H9 (cell line): ENCODE results near the gene ASPM. TPM values are rescaled to one million over a fixed set of nuclear protein-coding genes. Genes with fewer than 3 reads are reported as not detected.

ENCODE experiments used
- DNase-seq: peaks from one replicate; pipeline ENCODE4 v3.0.0-alpha.2; 2017
- H2AFZ ChIP-seq: one replicate; pipeline ENCODE4 v1.6.1; 2013; ENCODE audit warnings: mild to moderate bottlenecking, low read length, control low read depth, moderate library complexity
- H2AK5ac ChIP-seq: 2 replicates; pipeline ENCODE4 v1.6.1; 2013; ENCODE audit warnings: low read length, control low read depth, mixed read lengths; ENCODE audit not compliant: insufficient read length
- H2BK120ac ChIP-seq: one replicate; pipeline ENCODE4 v1.6.1; 2013; ENCODE audit warnings: low read depth, mild to moderate bottlenecking, low read length, control low read depth, inconsistent platforms; ENCODE audit not compliant: poor library complexity, severe bottlenecking
- H2BK12ac ChIP-seq: 2 replicates; pipeline ENCODE4 v1.6.1; 2013; ENCODE audit warnings: low read length, control low read depth, mixed read lengths, low read depth; ENCODE audit not compliant: insufficient read length
- H2BK15ac ChIP-seq: 2 replicates; pipeline ENCODE4 v1.6.1; 2013; ENCODE audit warnings: low read depth, low read length, control low read depth
- H2BK20ac ChIP-seq: one replicate; pipeline ENCODE4 v1.6.1; 2013; ENCODE audit warnings: low read depth, mild to moderate bottlenecking, low read length, control low read depth, inconsistent platforms; ENCODE audit not compliant: poor library complexity, severe bottlenecking
- H2BK5ac ChIP-seq: 2 replicates; pipeline ENCODE4 v1.6.1; 2013; ENCODE audit warnings: low read length, control low read depth, mixed read lengths; ENCODE audit not compliant: insufficient read length
- H3K14ac ChIP-seq: 2 replicates; pipeline ENCODE4 v1.6.1; 2013; ENCODE audit warnings: low read length, control low read depth; ENCODE audit not compliant: insufficient read depth
- H3K18ac ChIP-seq: 2 replicates; pipeline ENCODE4 v1.6.1; 2013; ENCODE audit warnings: low read depth, mild to moderate bottlenecking, mixed read lengths, low read length, control low read depth; ENCODE audit not compliant: insufficient read length
- H3K23ac ChIP-seq: 2 replicates; pipeline ENCODE4 v1.6.1; 2013; ENCODE audit warnings: low read length, control low read depth, mixed read lengths, low read depth; ENCODE audit not compliant: insufficient read length
- H3K23me2 ChIP-seq: 2 replicates; pipeline ENCODE4 v1.6.1; 2013; ENCODE audit warnings: low read depth, mild to moderate bottlenecking, mixed read lengths, low read length, control low read depth; ENCODE audit not compliant: insufficient read length, poor library complexity, severe bottlenecking
- H3K27ac ChIP-seq: 2 replicates; pipeline ENCODE4 v1.5.1; 2013; ENCODE audit warnings: low read length, control low read depth, mixed read lengths, low read depth; ENCODE audit not compliant: insufficient read length
- H3K27me3 ChIP-seq: 2 replicates; pipeline ENCODE4 v1.6.1; 2013; ENCODE audit warnings: low read length, control low read depth, inconsistent platforms; ENCODE audit not compliant: insufficient read depth
- H3K4ac ChIP-seq: 2 replicates; pipeline ENCODE4 v1.6.1; 2013; ENCODE audit warnings: low read depth, mild to moderate bottlenecking, control low read depth, inconsistent platforms, low read length, moderate library complexity
- H3K4me1 ChIP-seq: 2 replicates; pipeline ENCODE4 v1.6.1; 2013; ENCODE audit warnings: low read length, control low read depth, inconsistent platforms; ENCODE audit not compliant: insufficient read depth
- H3K4me2 ChIP-seq: 2 replicates; pipeline ENCODE4 v1.6.1; 2013; ENCODE audit warnings: low read length, control low read depth, mixed read lengths; ENCODE audit not compliant: insufficient read length, insufficient read depth
- H3K56ac ChIP-seq: 2 replicates; pipeline ENCODE4 v1.6.1; 2013; ENCODE audit warnings: low read depth, mild to moderate bottlenecking, mixed read lengths, low read length, control low read depth; ENCODE audit not compliant: insufficient read length
- H3K79me1 ChIP-seq: 2 replicates; pipeline ENCODE4 v1.6.1; 2013; ENCODE audit warnings: low read depth, mild to moderate bottlenecking, moderate library complexity, low read length, control low read depth, inconsistent platforms; ENCODE audit not compliant: insufficient read depth, poor library complexity, severe bottlenecking
- H3K79me2 ChIP-seq: 2 replicates; pipeline ENCODE4 v1.6.1; 2013; ENCODE audit warnings: low read length, control low read depth, inconsistent platforms; ENCODE audit not compliant: insufficient read depth
- H3K9ac ChIP-seq: 2 replicates; pipeline ENCODE4 v1.6.1; 2013; ENCODE audit warnings: low read length, control low read depth, mixed read lengths; ENCODE audit not compliant: insufficient read length; ENCODE audit errors: extremely low read depth
- H3K9me3 ChIP-seq: one replicate; pipeline ENCODE4 v1.6.1; 2013; ENCODE audit warnings: low read depth, low read length, inconsistent platforms; ENCODE audit not compliant: control insufficient read depth
- H3T11ph ChIP-seq: one replicate; pipeline ENCODE4 v1.6.1; 2013; ENCODE audit warnings: mild to moderate bottlenecking, low read length, control low read depth, inconsistent platforms
- H4K20me1 ChIP-seq: one replicate; pipeline ENCODE4 v1.6.1; 2013; ENCODE audit not compliant: control insufficient read depth, insufficient read length, insufficient read depth
- H4K5ac ChIP-seq: 2 replicates; pipeline ENCODE4 v1.6.1; 2013; ENCODE audit warnings: low read depth, mild to moderate bottlenecking, mixed read lengths, low read length, control low read depth; ENCODE audit not compliant: insufficient read length
- H4K8ac ChIP-seq: replicated peaks from 2 replicates; pipeline ENCODE4 v1.6.1; 2013; ENCODE audit warnings: low read length, control low read depth, mixed read lengths, low read depth; ENCODE audit not compliant: insufficient read length
- H4K91ac ChIP-seq: 2 replicates; pipeline ENCODE4 v1.6.1; 2013; ENCODE audit warnings: low read depth, mild to moderate bottlenecking, moderate library complexity, mixed read lengths, low read length, control low read depth; ENCODE audit not compliant: insufficient read length
- H3K27ac Mint-ChIP-seq, 3 experiments: 2 replicates in 2 of 3; 3 replicates in 1 of 3; pipeline ENCODE4 v1.8.0; 2020 to 2021; ENCODE audit warnings: mixed read lengths in 3 of 3, mild to moderate bottlenecking in 1 of 3, moderate library complexity in 1 of 3
- H3K27me3 Mint-ChIP-seq: 2 replicates; pipeline ENCODE4 v1.8.0; 2021; ENCODE audit warnings: low read depth, mild to moderate bottlenecking, moderate library complexity, mixed read lengths
- H3K36me3 Mint-ChIP-seq, 3 experiments: 2 replicates in 2 of 3; 3 replicates in 1 of 3; pipeline ENCODE4 v1.8.0; 2020 to 2021; ENCODE audit warnings: low read depth in 3 of 3, mixed read lengths in 3 of 3; ENCODE audit not compliant: insufficient read depth in 1 of 3
- H3K4me1 Mint-ChIP-seq, 2 experiments: 2 replicates each; pipeline ENCODE4 v1.8.0; 2020; ENCODE audit warnings: mixed read lengths in 2 of 2
- H3K4me3 Mint-ChIP-seq, 2 experiments: 2 replicates in 1 of 2; 3 replicates in 1 of 2; pipeline ENCODE4 v1.8.0; 2020 to 2021; ENCODE audit warnings: mild to moderate bottlenecking in 2 of 2, mixed read lengths in 2 of 2, moderate library complexity in 1 of 2
- H3K9me3 Mint-ChIP-seq, 2 experiments: 2 replicates in 1 of 2; 3 replicates in 1 of 2; pipeline ENCODE4 v1.8.0; 2020; ENCODE audit warnings: mild to moderate bottlenecking in 2 of 2, mixed read lengths in 2 of 2, moderate library complexity in 1 of 2
- CTCF ChIP-seq: fragments of 200-600 bp; sonication (generic); conservative IDR thresholded peaks from 3 replicates; pipeline ENCODE4 v1.8.0; 2021; ENCODE audit warnings: antibody characterized with exemption, mild to moderate bottlenecking
- WGBS: extraction: QIAGEN DNeasy Blood & Tissue Kit; methylation state at CpG from one replicate; pipeline ENCODE4 v1.1.7; 2013; ENCODE audit warnings: missing lambda C conversion rate, low lambda C conversion rate, mixed read lengths; ENCODE audit not compliant: insufficient read length; ENCODE audit errors: extremely low coverage; 5-methylcytosine and 5-hydroxymethylcytosine counted together
- total RNA-seq: library from RNA; stranded (reverse); gene quantifications from 2 replicates; pipeline ENCODE4 v1.2.1, GENCODE V29; 2021

Gene ASPM
- total RNA-seq, 1 experiment from 2014 or later, result 34.9 TPM

GRCh38 chr1:197141575-197141974 is 4.9 kb downstream of the ASPM start:
- no peak overlapping the region for H2BK120ac ChIP-seq
- Mint-ChIP-seq H3K9me3 (0 out of 5 replicates have a peak, but pooled peaks cover 0 to 2% of the 10 kb centered on the region in 2 experiments), H3K4me3 (no peak overlapping the region), H3K27ac (peak overlapping the region in 1 of 3 experiments; percentile 94; a peak in 2 of 7 replicates), H3K27me3 (no peaks in the 10 kb centered on the region), H3K4me1 (peaks cover 18 to 22% of the 10 kb centered on the region in 2 experiments), H3K36me3 (peaks cover 14 to 47% (median 42%) of the 10 kb centered on the region in 3 experiments; a peak in 6 of 7 replicates)
- no peak overlapping the region for H2BK5ac ChIP-seq
- no peak overlapping the region for H3K9ac ChIP-seq
- no peak overlapping the region for H3K23ac ChIP-seq
- H2AK5ac ChIP-seq, result no peak overlapping the region
- no peak for DNase-seq
- H2BK20ac ChIP-seq, result no peak overlapping the region
- H3K9me3 ChIP-seq, result no peaks in the 10 kb centered on the region
- H2BK12ac ChIP-seq, result no peak overlapping the region
- H3K79me2 ChIP-seq, result peaks cover 8% of the 10 kb centered on the region; the same call in 1 of the 2 replicates
- no peaks in the 10 kb centered on the region for H3K4me1 ChIP-seq
- no CpG with 5 or more reads among the region's 1 CpG for WGBS
- H3K18ac ChIP-seq, result no peak overlapping the region
- no peak overlapping the region for H3K4me2 ChIP-seq
- no peaks in the 10 kb centered on the region for H3K23me2 ChIP-seq
- no peak overlapping the region for H2AFZ ChIP-seq
- H3K27me3 ChIP-seq, result no peaks in the 10 kb centered on the region
- no peak overlapping the region for H3K14ac ChIP-seq
- no peak overlapping the region for H3K27ac ChIP-seq
- H4K5ac ChIP-seq, result no peak overlapping the region
- H3K4ac ChIP-seq, result no peak overlapping the region
- H4K20me1 ChIP-seq, result no peaks in the 10 kb centered on the region
- H2BK15ac ChIP-seq, result no peak overlapping the region
- no peak for TF ChIP-seq CTCF
- no peak overlapping the region for H3T11ph ChIP-seq
- no peak overlapping the region for H4K91ac ChIP-seq
- H4K8ac ChIP-seq, result no peak overlapping the region
- H3K79me1 ChIP-seq, result no peaks in the 10 kb centered on the region
- H3K56ac ChIP-seq, result no peak overlapping the region
